ENCODE results near the gene SAMD13. TPM values are rescaled to one million over a fixed set of nuclear protein-coding genes. Genes with fewer than 3 reads are reported as not detected.

SAMD13 gene
- total and polyA plus RNA-seq, 4 donors, result 0.30 to 3.4 (median 0.65) TPM

DNA sequence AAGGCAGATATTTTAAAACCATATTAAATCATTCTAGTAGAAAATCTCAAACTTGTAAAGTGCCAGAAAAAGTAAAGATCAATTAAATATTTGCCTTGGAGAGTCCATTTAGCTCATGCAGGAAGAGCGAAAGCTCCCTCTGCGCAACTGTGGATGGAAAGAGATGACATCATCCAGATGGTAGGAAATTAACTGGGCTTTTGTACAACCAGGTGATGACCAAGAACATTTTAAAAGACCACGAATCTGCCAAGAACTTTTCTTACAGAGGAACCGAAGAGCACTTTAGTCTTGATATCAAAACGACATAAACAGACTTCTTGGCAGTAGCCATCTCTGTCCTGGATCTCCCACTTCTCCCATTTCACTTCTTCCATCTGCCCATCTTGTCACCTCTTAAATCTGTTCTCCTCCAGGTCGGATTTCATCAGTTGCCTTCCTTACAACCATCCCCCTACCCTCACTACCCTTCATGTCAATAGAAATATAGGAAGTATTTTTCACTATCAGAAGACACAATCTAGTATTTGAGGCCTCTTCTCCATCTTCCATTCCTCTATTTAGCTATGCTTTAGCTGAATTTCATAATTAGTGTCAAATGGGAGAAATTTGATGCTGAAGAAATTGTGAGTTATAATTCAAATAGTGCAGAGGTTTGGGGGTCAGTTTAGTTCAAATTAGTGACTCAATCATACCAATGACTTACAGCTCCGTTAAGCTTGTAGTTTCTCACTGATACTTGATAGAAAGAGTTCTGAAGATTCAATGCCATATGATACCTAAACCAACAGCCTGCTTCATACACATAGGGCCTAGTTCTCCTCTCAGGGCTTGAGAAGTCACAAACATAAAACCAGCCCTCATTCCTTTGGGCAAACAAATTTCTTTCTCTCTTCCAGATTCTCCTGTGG is 74.7 kb downstream of the SAMD13 start:
- no peak overlapping the region for H3K27ac ChIP-seq (ENCODE audit: low read depth in 1 of 2, low read length in 1 of 2)
- H3K4me3 ChIP-seq, result no peak overlapping the region
- H3K9ac ChIP-seq (ENCODE audit: insufficient read depth in 1 of 2, low read length in 2 of 2), result no peak overlapping the region
- H3K27me3 ChIP-seq (ENCODE audit: control insufficient read depth in 3 of 3, insufficient read depth in 3 of 3, low read length in 2 of 3), result no peaks in the 10 kb centered on the region
- no peak for ATAC-seq (ENCODE audit: insufficient read depth, low FRiP score)
- TF ChIP-seq, protein P1, sequence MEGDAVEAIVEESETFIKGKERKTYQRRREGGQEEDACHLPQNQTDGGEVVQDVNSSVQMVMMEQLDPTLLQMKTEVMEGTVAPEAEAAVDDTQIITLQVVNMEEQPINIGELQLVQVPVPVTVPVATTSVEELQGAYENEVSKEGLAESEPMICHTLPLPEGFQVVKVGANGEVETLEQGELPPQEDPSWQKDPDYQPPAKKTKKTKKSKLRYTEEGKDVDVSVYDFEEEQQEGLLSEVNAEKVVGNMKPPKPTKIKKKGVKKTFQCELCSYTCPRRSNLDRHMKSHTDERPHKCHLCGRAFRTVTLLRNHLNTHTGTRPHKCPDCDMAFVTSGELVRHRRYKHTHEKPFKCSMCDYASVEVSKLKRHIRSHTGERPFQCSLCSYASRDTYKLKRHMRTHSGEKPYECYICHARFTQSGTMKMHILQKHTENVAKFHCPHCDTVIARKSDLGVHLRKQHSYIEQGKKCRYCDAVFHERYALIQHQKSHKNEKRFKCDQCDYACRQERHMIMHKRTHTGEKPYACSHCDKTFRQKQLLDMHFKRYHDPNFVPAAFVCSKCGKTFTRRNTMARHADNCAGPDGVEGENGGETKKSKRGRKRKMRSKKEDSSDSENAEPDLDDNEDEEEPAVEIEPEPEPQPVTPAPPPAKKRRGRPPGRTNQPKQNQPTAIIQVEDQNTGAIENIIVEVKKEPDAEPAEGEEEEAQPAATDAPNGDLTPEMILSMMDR (IDR thresholded peaks at IDR 0.05; ENCODE audit: control extremely low read depth, extremely low read depth), result no peak
- no peaks in the 10 kb centered on the region for H3K36me3 ChIP-seq (ENCODE audit: control insufficient read depth in 4 of 4, insufficient read depth in 4 of 4, low read length in 4 of 4)
- H3K9me3 ChIP-seq (ENCODE audit: control insufficient read depth in 4 of 4, insufficient read depth in 3 of 4, low read length in 3 of 4), result no peaks in the 10 kb centered on the region
- peaks cover 0 to 13% (median 0%) of the 10 kb centered on the region in 5 donors for H3K4me1 ChIP-seq (ENCODE audit: control insufficient read depth in 5 of 5, insufficient read depth in 5 of 5, low read length in 5 of 5)
- no peak for DNase-seq
- 83 to 91% methylated on average over 7 of the region's 7 CpGs for WGBS, 2 donors

GRCh38 chr1:84377480-84378095 is 76.1 kb downstream of the SAMD13 start:
- TF ChIP-seq, protein P1 (IDR thresholded peaks at IDR 0.05; ENCODE audit: control extremely low read depth, extremely low read depth), result no peak
- Histone ChIP-seq H3K9ac (ENCODE audit: insufficient read depth in 1 of 2, low read length in 2 of 2) (no peak overlapping the region), H3K36me3 (ENCODE audit: control insufficient read depth in 4 of 4, insufficient read depth in 4 of 4, low read length in 4 of 4) (no peaks in the 10 kb centered on the region), H3K4me3 (no peak overlapping the region), H3K27me3 (ENCODE audit: control insufficient read depth in 3 of 3, insufficient read depth in 3 of 3, low read length in 2 of 3) (no peaks in the 10 kb centered on the region), H3K9me3 (ENCODE audit: control insufficient read depth in 4 of 4, insufficient read depth in 3 of 4, low read length in 3 of 4) (no peaks in the 10 kb centered on the region), H3K27ac (ENCODE audit: low read depth in 1 of 2, low read length in 1 of 2) (no peak overlapping the region), H3K4me1 (ENCODE audit: control insufficient read depth in 5 of 5, insufficient read depth in 5 of 5, low read length in 5 of 5) (peaks cover 0 to 13% (median 0%) of the 10 kb centered on the region in 5 donors)
- DNase-seq (peak in 2 of 3 donors; percentile 28 to 63), ATAC-seq (ENCODE audit: insufficient read depth, low FRiP score) (no peak)
- 46 to 63% methylated on average over 3 of the region's 3 CpGs for WGBS, 2 donors

GRCh38 chr1:84379138-84379916 is 77.8 kb downstream of the SAMD13 start:
- H3K36me3 ChIP-seq (ENCODE audit: control insufficient read depth in 4 of 4, insufficient read depth in 4 of 4, low read length in 4 of 4), result no peaks in the 10 kb centered on the region
- TF ChIP-seq, protein P1 (IDR thresholded peaks at IDR 0.05; ENCODE audit: control extremely low read depth, extremely low read depth), result no peak
- no peaks in the 10 kb centered on the region for H3K27me3 ChIP-seq (ENCODE audit: control insufficient read depth in 3 of 3, insufficient read depth in 3 of 3, low read length in 2 of 3)
- H3K9me3 ChIP-seq (ENCODE audit: control insufficient read depth in 4 of 4, insufficient read depth in 3 of 4, low read length in 3 of 4), result no peaks in the 10 kb centered on the region
- peaks cover 0 to 7% (median 0%) of the 10 kb centered on the region in 5 donors for H3K4me1 ChIP-seq (ENCODE audit: control insufficient read depth in 5 of 5, insufficient read depth in 5 of 5, low read length in 5 of 5)
- DNase-seq (no peak), ATAC-seq (ENCODE audit: insufficient read depth, low FRiP score) (no peak)
- H3K27ac ChIP-seq (ENCODE audit: low read depth in 1 of 2, low read length in 1 of 2), result no peak overlapping the region
- 34 to 67% methylated on average over 4 of the region's 4 CpGs for WGBS, 2 donors
- H3K4me3 ChIP-seq, result no peak overlapping the region
- no peak overlapping the region for H3K9ac ChIP-seq (ENCODE audit: insufficient read depth in 1 of 2, low read length in 2 of 2)
